DOHH2 (cell line): ENCODE results near the gene CCR9.

Experiments
- H3F3A ChIP-seq: fragments of 200-600 bp; sonication (generic), shearing (Covaris generic); 2 replicates; pipeline ENCODE4 v1.6.0; 2016; ENCODE audit warnings: antibody characterized with exemption, mild to moderate bottlenecking; ENCODE audit not compliant: control insufficient read depth, insufficient read depth
- H3K27ac ChIP-seq: fragments of 200-600 bp; sonication (generic); 2 replicates; pipeline ENCODE4 v1.5.1; 2014; ENCODE audit warnings: low read depth, mild to moderate bottlenecking, low read length, moderate library complexity
- H3K27me3 ChIP-seq: fragments of 200-600 bp; sonication (generic); 2 replicates; pipeline ENCODE4 v1.6.1; 2014; ENCODE audit warnings: mild to moderate bottlenecking, low read length, mixed read lengths; ENCODE audit not compliant: control insufficient read depth
- H3K36me3 ChIP-seq: fragments of 200-600 bp; sonication (generic); 2 replicates; pipeline ENCODE4 v1.6.1; 2014; ENCODE audit warnings: mild to moderate bottlenecking, low read length, moderate library complexity, mixed read lengths; ENCODE audit not compliant: control insufficient read depth
- H3K4me1 ChIP-seq: fragments of 200-600 bp; sonication (generic); 2 replicates; pipeline ENCODE4 v1.6.1; 2014; ENCODE audit warnings: mild to moderate bottlenecking, low read length, mixed read lengths; ENCODE audit not compliant: control insufficient read depth
- H3K4me2 ChIP-seq: fragments of 200-600 bp; sonication (generic); 2 replicates; pipeline ENCODE4 v1.6.0; 2014; ENCODE audit warnings: mild to moderate bottlenecking, low read length, moderate library complexity
- H3K4me3 ChIP-seq: fragments of 200-600 bp; sonication (generic); 2 replicates; pipeline ENCODE4 v1.5.1; 2014; ENCODE audit warnings: mild to moderate bottlenecking, low read length, mixed read lengths
- H3K79me2 ChIP-seq: fragments of 200-600 bp; sonication (generic); 2 replicates; pipeline ENCODE4 v1.6.1; 2014; ENCODE audit warnings: mild to moderate bottlenecking, low read length, mixed read lengths; ENCODE audit not compliant: control insufficient read depth
- H3K9me2 ChIP-seq: fragments of 200-600 bp; sonication (generic); replicated peaks from 2 replicates; pipeline ENCODE4 v1.6.1; 2014; ENCODE audit warnings: mild to moderate bottlenecking, low read length, mixed read lengths; ENCODE audit not compliant: control insufficient read depth
- H3K9me3 ChIP-seq: fragments of 200-600 bp; sonication (generic); 2 replicates; pipeline ENCODE4 v1.6.1; 2014; ENCODE audit warnings: antibody characterized with exemption, low read length, mixed read lengths; ENCODE audit not compliant: control insufficient read depth, insufficient read depth
- H4K20me1 ChIP-seq: fragments of 200-600 bp; sonication (generic); 2 replicates; pipeline ENCODE4 v1.6.0; 2014; ENCODE audit warnings: low read depth, mild to moderate bottlenecking, antibody characterized with exemption, low read length, moderate library complexity; ENCODE audit not compliant: control insufficient read depth, insufficient read depth
- EZH2phosphoT487 ChIP-seq: fragments of 200-600 bp; sonication (generic); IDR thresholded peaks from 2 replicates; pipeline ENCODE4 v1.6.1; 2017; ENCODE audit warnings: borderline replicate concordance, mild to moderate bottlenecking, antibody characterized with exemption, low read length, moderate library complexity, mixed read lengths
- TF ChIP-seq, protein P1 (sequence below): fragments of 200-600 bp; sonication (generic); IDR thresholded peaks from one replicate; pipeline ENCODE4 v1.5.1; 2014; ENCODE audit warnings: antibody characterized with exemption, mild to moderate bottlenecking, low read depth, low read length; ENCODE audit not compliant: poor library complexity, severe bottlenecking

Gene CCR9, protein sequence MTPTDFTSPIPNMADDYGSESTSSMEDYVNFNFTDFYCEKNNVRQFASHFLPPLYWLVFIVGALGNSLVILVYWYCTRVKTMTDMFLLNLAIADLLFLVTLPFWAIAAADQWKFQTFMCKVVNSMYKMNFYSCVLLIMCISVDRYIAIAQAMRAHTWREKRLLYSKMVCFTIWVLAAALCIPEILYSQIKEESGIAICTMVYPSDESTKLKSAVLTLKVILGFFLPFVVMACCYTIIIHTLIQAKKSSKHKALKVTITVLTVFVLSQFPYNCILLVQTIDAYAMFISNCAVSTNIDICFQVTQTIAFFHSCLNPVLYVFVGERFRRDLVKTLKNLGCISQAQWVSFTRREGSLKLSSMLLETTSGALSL

DNA sequence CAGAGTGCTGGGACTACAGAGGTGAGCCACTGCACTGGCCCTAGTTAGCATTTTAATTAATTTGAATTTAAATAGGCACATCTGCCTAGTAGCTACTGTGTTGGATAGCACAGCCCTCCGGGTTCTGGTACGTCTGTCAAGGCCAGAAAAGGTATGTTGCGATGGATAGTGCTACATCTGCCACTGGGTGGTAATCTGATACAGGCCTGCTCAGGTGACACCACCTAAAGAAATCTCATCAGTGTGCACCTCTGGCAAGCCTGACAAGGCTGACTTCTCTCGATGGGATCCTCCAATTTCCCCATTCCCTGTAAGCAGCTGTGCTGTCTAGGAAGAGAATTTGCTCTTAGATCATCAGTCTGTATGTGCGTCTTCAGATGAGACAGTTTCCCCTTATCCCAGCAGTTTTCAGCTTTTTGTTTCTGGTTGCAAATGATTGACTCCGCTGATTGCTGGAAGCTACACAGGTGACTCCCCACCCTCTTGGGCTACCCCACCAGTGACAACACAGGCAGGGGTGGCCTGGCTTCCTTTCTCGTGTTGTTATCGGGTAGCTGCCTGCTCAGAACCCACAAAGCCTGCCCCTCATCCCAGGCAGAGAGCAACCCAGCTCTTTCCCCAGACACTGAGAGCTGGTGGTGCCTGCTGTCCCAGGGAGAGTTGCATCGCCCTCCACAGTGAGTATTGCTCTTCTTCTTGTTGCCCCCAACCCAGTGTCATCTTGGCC is at the start of gene CCR9:
Gene CCR9 (plus strand): TSS at position 565 of the 727 bp plus-strand sequence. CDS start 8,391 bp downstream, outside the sequence.
- Histone ChIP-seq H3K27ac (no peak within 1 kb of the TSS), H3K9me3 (no peaks in the 10 kb centered on the region), H3K4me3 (no peak within 1 kb of the TSS), H3K27me3 (peaks cover 41% of the 10 kb centered on the region), H3K36me3 (no peaks in the 10 kb centered on the region), H4K20me1 (no peaks in the 10 kb centered on the region), H3K79me2 (no peaks in the 10 kb centered on the region), H3F3A (no peaks in the 10 kb centered on the region), H3K9me2 (no peaks in the 10 kb centered on the region), H3K4me2 (no peak within 1 kb of the TSS), H3K4me1 (peaks cover 10% of the 10 kb centered on the region)
- no peak for TF ChIP-seq EZH2phosphoT487
- TF ChIP-seq, protein P1, sequence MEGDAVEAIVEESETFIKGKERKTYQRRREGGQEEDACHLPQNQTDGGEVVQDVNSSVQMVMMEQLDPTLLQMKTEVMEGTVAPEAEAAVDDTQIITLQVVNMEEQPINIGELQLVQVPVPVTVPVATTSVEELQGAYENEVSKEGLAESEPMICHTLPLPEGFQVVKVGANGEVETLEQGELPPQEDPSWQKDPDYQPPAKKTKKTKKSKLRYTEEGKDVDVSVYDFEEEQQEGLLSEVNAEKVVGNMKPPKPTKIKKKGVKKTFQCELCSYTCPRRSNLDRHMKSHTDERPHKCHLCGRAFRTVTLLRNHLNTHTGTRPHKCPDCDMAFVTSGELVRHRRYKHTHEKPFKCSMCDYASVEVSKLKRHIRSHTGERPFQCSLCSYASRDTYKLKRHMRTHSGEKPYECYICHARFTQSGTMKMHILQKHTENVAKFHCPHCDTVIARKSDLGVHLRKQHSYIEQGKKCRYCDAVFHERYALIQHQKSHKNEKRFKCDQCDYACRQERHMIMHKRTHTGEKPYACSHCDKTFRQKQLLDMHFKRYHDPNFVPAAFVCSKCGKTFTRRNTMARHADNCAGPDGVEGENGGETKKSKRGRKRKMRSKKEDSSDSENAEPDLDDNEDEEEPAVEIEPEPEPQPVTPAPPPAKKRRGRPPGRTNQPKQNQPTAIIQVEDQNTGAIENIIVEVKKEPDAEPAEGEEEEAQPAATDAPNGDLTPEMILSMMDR, result no peak

DNA sequence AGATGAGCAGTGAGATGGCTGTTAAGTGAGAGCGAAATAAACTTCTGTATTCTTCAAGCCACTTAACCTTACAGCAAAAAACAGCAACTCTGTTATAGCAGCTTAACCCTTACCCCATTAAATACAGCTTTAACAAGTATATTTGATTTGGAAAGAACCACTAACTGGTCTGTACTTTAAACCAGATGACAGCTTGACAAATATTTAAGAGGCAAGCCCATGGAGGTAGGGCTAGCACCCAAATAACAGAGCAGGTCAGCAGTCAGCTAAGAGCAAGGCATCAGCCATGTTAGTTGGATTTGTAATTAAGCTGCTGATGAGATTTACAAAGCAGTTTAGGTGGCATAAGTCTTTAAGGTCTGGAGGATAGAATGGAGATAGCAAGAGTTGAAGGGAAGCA is 47.9 kb upstream of the CCR9 start:
- Histone ChIP-seq H3K4me1 (peaks cover 10% of the 10 kb centered on the region), H3K4me3 (no peak overlapping the region), H3K27ac (no peak overlapping the region), H3K9me3 (peaks cover 7% of the 10 kb centered on the region; the same call in 1 of the 2 replicates), H3K9me2 (no peaks in the 10 kb centered on the region), H3K79me2 (no peaks in the 10 kb centered on the region), H4K20me1 (no peaks in the 10 kb centered on the region), H3F3A (no peaks in the 10 kb centered on the region), H3K36me3 (no peaks in the 10 kb centered on the region), H3K27me3 (no peaks in the 10 kb centered on the region), H3K4me2 (no peak overlapping the region)
- TF ChIP-seq, protein P1, result no peak
- no peak for TF ChIP-seq EZH2phosphoT487

DNA sequence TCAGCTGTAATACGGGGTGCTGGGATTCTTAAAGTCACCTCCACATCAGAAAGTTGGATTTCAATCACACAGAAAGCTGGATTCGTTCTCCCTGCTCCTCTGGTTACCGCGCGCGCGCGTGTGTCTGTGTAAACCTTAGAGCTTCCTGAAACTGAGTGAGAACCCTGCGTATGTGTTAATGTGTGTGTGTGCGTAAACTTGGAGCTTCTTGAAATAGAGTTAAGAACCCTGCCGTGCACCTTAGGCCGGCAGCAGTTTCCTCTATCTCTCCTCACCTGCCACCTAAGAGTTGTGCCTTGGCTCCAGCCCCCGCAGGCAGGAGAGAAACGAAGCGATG is 45.0 kb upstream of the CCR9 start:
- Histone ChIP-seq H3K79me2 (no peaks in the 10 kb centered on the region), H3K9me2 (no peaks in the 10 kb centered on the region), H3K4me3 (peak overlapping the region; percentile 84), H3K36me3 (no peaks in the 10 kb centered on the region), H3K4me2 (peak overlapping the region; percentile 75), H3K4me1 (peaks cover 10% of the 10 kb centered on the region), H3F3A (no peaks in the 10 kb centered on the region), H3K27ac (no peak overlapping the region), H3K9me3 (peaks cover 7% of the 10 kb centered on the region; the same call in 1 of the 2 replicates), H4K20me1 (no peaks in the 10 kb centered on the region), H3K27me3 (no peaks in the 10 kb centered on the region; the same call in 1 of the 2 replicates)
- TF ChIP-seq, protein P1, result no peak
- TF ChIP-seq EZH2phosphoT487, result no peak
